Endothelial cell of umbilical vein (primary cell): Measurements from ENCODE around the gene CNPY1. TPM values are rescaled to one million over a fixed set of nuclear protein-coding genes. Genes with fewer than 3 reads are reported as not detected.

ENCODE experiments used
- BruUV-seq: library from RNA; stranded (reverse); fragments of 400-500 nt; replicated peaks from 2 replicates; lab custom pipeline; 2021; lab: Mats Ljungman, UMichigan
- CTCF ChIA-PET: fragments of 300-600, 350-600 bp; sonication (Branson Sonifier 250); formaldehyde crosslinking; loops from one replicate; lab custom pipeline; 2021; ENCODE audit warnings: antibody characterized with exemption, inconsistent platforms; lab: Charles Lee
- POLR2A ChIA-PET: fragments of 300-600, 350-600 bp; sonication (Branson Sonifier 250); formaldehyde crosslinking; loops from one replicate; lab custom pipeline; 2021; ENCODE audit warnings: antibody characterized with exemption, inconsistent platforms; lab: Charles Lee
- DNase-seq: peaks from one replicate; pipeline ENCODE4 v3.0.0-alpha.2; 2011; ENCODE audit warnings: low read depth, low spot score
- FAIRE-seq: peaks from 2 replicates; lab custom pipeline; 2011; peaks lifted over from hg19 to GRCh38; lab: Jason Lieb, UNC
- H2AFZ ChIP-seq: 2 replicates; pipeline ENCODE4 v1.6.0; 2012; ENCODE audit warnings: low read depth, low read length, control low read depth, inconsistent platforms
- H3K27ac ChIP-seq: 2 replicates; pipeline ENCODE4 v1.5.1; 2011; ENCODE audit warnings: low read depth, mild to moderate bottlenecking, control low read depth, low read length, moderate library complexity; ENCODE audit not compliant: insufficient read depth
- H3K27me3 ChIP-seq, 2 experiments: 2 replicates each; pipeline versions ENCODE4 v1.6.0 to v1.6.1; 2011; ENCODE audit warnings: low read length in 2 of 2, mixed read lengths in 1 of 2; ENCODE audit not compliant: control insufficient read depth in 2 of 2, insufficient read depth in 2 of 2
- H3K36me3 ChIP-seq, 2 experiments: 2 replicates in 1 of 2; 3 replicates in 1 of 2; pipeline ENCODE4 v1.5.1; 2011; ENCODE audit warnings: low read length in 2 of 2, mild to moderate bottlenecking in 1 of 2, moderate library complexity in 1 of 2; ENCODE audit not compliant: control insufficient read depth in 2 of 2, insufficient read depth in 2 of 2; ENCODE audit errors: extremely low read depth in 1 of 2
- H3K4me1 ChIP-seq: 3 replicates; pipeline ENCODE4 v1.5.1; 2011; ENCODE audit warnings: mild to moderate bottlenecking, low read length; ENCODE audit not compliant: control insufficient read depth, insufficient read depth; ENCODE audit errors: extremely low read depth
- H3K4me2 ChIP-seq: 2 replicates; pipeline ENCODE4 v1.6.1; 2011; ENCODE audit warnings: low read length, control low read depth, mixed read lengths; ENCODE audit not compliant: insufficient read depth
- H3K4me3 ChIP-seq, 3 experiments: fragments of 200-600 bp in 1 of 3; sonication (generic), shearing (Covaris generic) in 1 of 3; replicated peaks in 1 of 3; 2 replicates each; pipeline ENCODE4 v1.5.1; 2011 to 2016; ENCODE audit warnings: control low read depth in 3 of 3, low read length in 3 of 3, mild to moderate bottlenecking in 2 of 3, inconsistent platforms in 1 of 3, low read depth in 1 of 3, moderate library complexity in 1 of 3; ENCODE audit not compliant: insufficient read depth in 1 of 3
- H3K79me2 ChIP-seq: 2 replicates; pipeline ENCODE4 v1.6.0; 2012; ENCODE audit warnings: low read length, inconsistent platforms; ENCODE audit not compliant: control insufficient read depth, insufficient read depth
- H3K9ac ChIP-seq: replicated peaks from 2 replicates; pipeline ENCODE3; 2011; ENCODE audit warnings: low read length, control low read depth; ENCODE audit not compliant: insufficient read depth; ENCODE audit errors: extremely low read depth
- H3K9me1 ChIP-seq: replicated peaks from 3 replicates; pipeline ENCODE4 v1.6.0; 2011; ENCODE audit warnings: mild to moderate bottlenecking, low read length; ENCODE audit not compliant: control insufficient read depth, insufficient read depth; ENCODE audit errors: extremely low read depth
- H3K9me3 ChIP-seq: replicated peaks from 2 replicates; pipeline ENCODE4 v1.5.1; 2012; ENCODE audit warnings: low read length, inconsistent platforms; ENCODE audit not compliant: control insufficient read depth, insufficient read depth
- H4K20me1 ChIP-seq: replicated peaks from 2 replicates; pipeline ENCODE3; 2011; ENCODE audit warnings: mild to moderate bottlenecking, low read length; ENCODE audit not compliant: control insufficient read depth, insufficient read depth; ENCODE audit errors: extremely low read depth
- EZH2 ChIP-seq: IDR thresholded peaks from 2 replicates; pipeline ENCODE4 v1.6.1; 2012; ENCODE audit warnings: borderline replicate concordance, low read depth, mild to moderate bottlenecking, moderate library complexity, low read length, inconsistent platforms; ENCODE audit not compliant: severe bottlenecking
- FOS ChIP-seq: IDR thresholded peaks from 2 replicates; pipeline ENCODE4 v1.6.1; 2011; ENCODE audit warnings: mild to moderate bottlenecking, low read length, moderate library complexity, borderline replicate concordance; ENCODE audit not compliant: insufficient read depth
- GATA2 ChIP-seq: IDR thresholded peaks from 2 replicates; pipeline ENCODE4 v1.7.0; 2011; ENCODE audit warnings: low read depth, mild to moderate bottlenecking, moderate library complexity, mixed read lengths, low read length; ENCODE audit not compliant: insufficient read length, insufficient read depth
- JUN ChIP-seq: IDR thresholded peaks from 2 replicates; pipeline ENCODE4 v1.6.1; 2011; ENCODE audit warnings: borderline replicate concordance, low read depth; ENCODE audit not compliant: insufficient read length, insufficient read depth
- MYC ChIP-seq: IDR thresholded peaks from one replicate; pipeline ENCODE4 v1.6.1; 2011; ENCODE audit warnings: mild to moderate bottlenecking, low read depth, low read length
- POLR2A ChIP-seq: IDR thresholded peaks from 2 replicates; pipeline ENCODE4 v1.6.1; 2012; ENCODE audit warnings: low read depth, mild to moderate bottlenecking, control low read depth, low read length
- POLR2AphosphoS5 ChIP-seq: IDR thresholded peaks from 2 replicates; pipeline ENCODE4 v1.6.1; 2012; ENCODE audit warnings: low read depth, mild to moderate bottlenecking, control low read depth, low read length, moderate library complexity; ENCODE audit not compliant: insufficient read depth
- dilution Hi-C: fragments of 300-500 bp; cut with MboI; formaldehyde crosslinking; loops from one replicate; pipeline ENCODE4 v1.15.0; 2019; ENCODE audit warnings: low sequenced_read_pairs; ENCODE audit not compliant: extremely low pct_ligation_motif_present
- intact Hi-C: fragments of 100-400 bp; cut with micrococcal nuclease; formaldehyde crosslinking; loops from one replicate; pipeline ENCODE4 v1.10.0; 2022
- polyA plus RNA-seq, 4 experiments: library from polyadenylated mRNA; depleted of rRNA in 3 of 4; stranded (reverse) in 3 of 4; unstranded in 1 of 4; fragments of >200 nt; gene quantifications; 2 replicates each; pipeline versions ENCODE4 v1.2.1 to v1.2.3, GENCODE V29; 2011 to 2012; ENCODE audit warnings: missing spikeins in 1 of 4
- total RNA-seq: library from RNA; stranded (reverse); gene quantifications from 2 replicates; pipeline ENCODE4 v1.2.3, GENCODE V29; 2021
- TF ChIP-seq, protein P1 (sequence below), 2 donors: IDR thresholded peaks; 1 replicate in 1 of 2; 2 replicates in 1 of 2; pipeline ENCODE4 v1.5.1; 2011; ENCODE audit warnings: low read length in 2 of 2, mild to moderate bottlenecking in 2 of 2, moderate library complexity in 2 of 2, control low read depth in 1 of 2, inconsistent platforms in 1 of 2, low read depth in 1 of 2; ENCODE audit not compliant: insufficient read depth in 1 of 2; ENCODE audit errors: extremely low read depth in 1 of 2
- TF ChIP-seq, protein P2 (sequence below): IDR thresholded peaks from 2 replicates; pipeline ENCODE4 v1.6.1; 2011; ENCODE audit not compliant: insufficient read depth, insufficient read length

CNPY1 gene
- total and polyA plus RNA-seq, 2 donors (not counting 3 experiments of a cell fraction or from before 2014, with no cell fraction given) = not detected

DNA sequence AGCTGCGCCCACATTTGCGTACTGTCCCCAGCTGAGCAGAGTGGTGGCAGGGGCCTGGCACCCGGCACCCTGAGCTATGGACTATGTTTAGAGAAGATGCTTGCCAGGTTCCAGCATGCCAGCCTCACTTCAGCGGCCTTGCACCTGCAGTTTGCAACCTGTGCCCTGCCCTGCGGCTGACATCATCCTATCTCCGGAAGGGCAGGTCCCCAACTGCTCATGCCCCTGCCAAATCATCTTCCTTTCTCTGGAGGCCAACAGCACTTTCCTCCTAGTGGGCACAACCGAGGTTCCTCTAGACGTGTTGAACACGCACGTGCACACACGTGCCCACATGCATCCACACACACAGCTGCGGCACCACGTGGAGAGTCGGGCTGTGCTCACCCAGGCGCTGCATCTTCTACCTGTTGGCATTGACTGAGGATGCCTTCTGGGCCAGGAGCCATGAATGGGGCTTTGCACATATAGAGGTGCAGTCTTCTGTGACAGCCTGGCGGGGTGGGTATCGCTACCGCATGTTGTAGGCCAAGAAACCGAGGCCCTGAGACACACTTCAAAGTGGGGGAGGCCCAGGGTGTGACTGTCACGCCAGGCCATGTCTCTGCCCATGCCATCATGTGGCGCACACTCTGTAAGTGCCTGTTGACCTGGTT lies 24.5 kb downstream of the CNPY1 start:
- H3K4me1 ChIP-seq = no peaks in the 10 kb centered on the region
- H3K27ac ChIP-seq = no peak overlapping the region
- no peaks in the 10 kb centered on the region for H4K20me1 ChIP-seq
- H3K9ac ChIP-seq = no peak overlapping the region
- no peaks in the 10 kb centered on the region for H3K79me2 ChIP-seq
- BruUV-seq = no TSS peak
- no peaks in the 10 kb centered on the region for H3K36me3 ChIP-seq
- no peak overlapping the region for H3K4me2 ChIP-seq
- H3K9me3 ChIP-seq = no peaks in the 10 kb centered on the region
- DNase-seq = no peak
- dilution Hi-C loops = no loop called here
- no peak for FAIRE-seq
- ChIA-PET CTCF (no interaction called here), POLR2A (no interaction called here)
- H2AFZ ChIP-seq = no peak overlapping the region
- no peak overlapping the region for H3K4me3 ChIP-seq
- TF ChIP-seq GATA2 = no peak
- TF ChIP-seq FOS = no peak
- no peaks in the 10 kb centered on the region for H3K27me3 ChIP-seq
- no peaks in the 10 kb centered on the region for H3K9me1 ChIP-seq
- intact Hi-C loops = no loop called here

DNA sequence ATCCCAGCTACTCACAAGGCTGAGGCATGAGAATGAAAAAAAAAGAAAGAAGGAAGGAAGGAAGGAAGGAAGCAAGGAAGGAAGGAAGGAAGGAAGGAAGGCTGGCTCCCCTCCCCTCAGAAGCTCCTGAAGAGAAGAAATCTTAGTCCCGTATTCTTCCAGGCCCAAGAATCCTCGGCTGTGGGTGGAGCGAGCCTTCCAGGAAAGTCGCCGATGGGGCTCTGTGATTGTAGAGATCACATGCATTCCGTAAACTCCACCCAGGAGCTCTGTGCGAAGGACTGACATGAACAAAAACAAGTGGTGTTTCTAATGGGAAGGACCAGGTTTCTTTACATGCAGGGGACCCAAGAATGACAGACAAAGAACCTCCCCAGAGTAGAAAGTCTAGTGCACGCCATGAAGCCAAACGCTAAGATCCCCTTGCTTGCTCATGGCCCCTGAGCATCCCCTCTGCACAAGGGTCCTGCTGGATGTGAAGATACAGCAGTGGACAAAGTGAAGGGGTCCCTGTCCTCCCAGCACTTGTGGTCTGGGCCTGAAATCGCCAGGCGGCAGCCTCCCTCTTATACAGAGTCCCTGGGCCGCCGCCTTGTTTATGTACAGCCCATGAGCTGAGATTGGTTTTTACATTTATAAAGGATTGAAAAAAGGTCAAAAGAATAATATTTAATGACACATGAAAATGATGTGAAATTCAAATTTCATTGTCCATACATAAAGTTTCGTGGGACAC lies 25.2 kb downstream of the CNPY1 start:
- no peak overlapping the region for H3K4me3 ChIP-seq
- intact Hi-C loops = no loop called here
- no peaks in the 10 kb centered on the region for H4K20me1 ChIP-seq
- no peak overlapping the region for H3K9ac ChIP-seq
- no peak overlapping the region for H3K4me2 ChIP-seq
- DNase-seq (no peak), FAIRE-seq (no peak)
- no peaks in the 10 kb centered on the region for H3K9me1 ChIP-seq
- no peaks in the 10 kb centered on the region for H3K79me2 ChIP-seq
- dilution Hi-C loops = no loop called here
- TF ChIP-seq, protein P1, sequence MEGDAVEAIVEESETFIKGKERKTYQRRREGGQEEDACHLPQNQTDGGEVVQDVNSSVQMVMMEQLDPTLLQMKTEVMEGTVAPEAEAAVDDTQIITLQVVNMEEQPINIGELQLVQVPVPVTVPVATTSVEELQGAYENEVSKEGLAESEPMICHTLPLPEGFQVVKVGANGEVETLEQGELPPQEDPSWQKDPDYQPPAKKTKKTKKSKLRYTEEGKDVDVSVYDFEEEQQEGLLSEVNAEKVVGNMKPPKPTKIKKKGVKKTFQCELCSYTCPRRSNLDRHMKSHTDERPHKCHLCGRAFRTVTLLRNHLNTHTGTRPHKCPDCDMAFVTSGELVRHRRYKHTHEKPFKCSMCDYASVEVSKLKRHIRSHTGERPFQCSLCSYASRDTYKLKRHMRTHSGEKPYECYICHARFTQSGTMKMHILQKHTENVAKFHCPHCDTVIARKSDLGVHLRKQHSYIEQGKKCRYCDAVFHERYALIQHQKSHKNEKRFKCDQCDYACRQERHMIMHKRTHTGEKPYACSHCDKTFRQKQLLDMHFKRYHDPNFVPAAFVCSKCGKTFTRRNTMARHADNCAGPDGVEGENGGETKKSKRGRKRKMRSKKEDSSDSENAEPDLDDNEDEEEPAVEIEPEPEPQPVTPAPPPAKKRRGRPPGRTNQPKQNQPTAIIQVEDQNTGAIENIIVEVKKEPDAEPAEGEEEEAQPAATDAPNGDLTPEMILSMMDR (IDR thresholded peaks at IDR 0.05; ENCODE audit: extremely low read depth in 1 of 2, insufficient read depth in 1 of 2, low read depth in 1 of 2, low read length in 2 of 2) = no peak
- TF ChIP-seq MYC = no peak
- TF ChIP-seq EZH2 = no peak
- no peak for TF ChIP-seq POLR2AphosphoS5
- TF ChIP-seq, protein P2, sequence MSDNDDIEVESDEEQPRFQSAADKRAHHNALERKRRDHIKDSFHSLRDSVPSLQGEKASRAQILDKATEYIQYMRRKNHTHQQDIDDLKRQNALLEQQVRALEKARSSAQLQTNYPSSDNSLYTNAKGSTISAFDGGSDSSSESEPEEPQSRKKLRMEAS = no peak
- no peak for TF ChIP-seq POLR2A
- TF ChIP-seq JUN = no peak
- TF ChIP-seq GATA2 = no peak
- TF ChIP-seq FOS = no peak
- no TSS peak for BruUV-seq
- no peak overlapping the region for H2AFZ ChIP-seq
- no peak overlapping the region for H3K27ac ChIP-seq
- no peaks in the 10 kb centered on the region for H3K27me3 ChIP-seq
- POLR2A ChIA-PET = no interaction called here
- CTCF ChIA-PET = no interaction called here
- H3K4me1 ChIP-seq = no peaks in the 10 kb centered on the region
- no peaks in the 10 kb centered on the region for H3K9me3 ChIP-seq
- no peaks in the 10 kb centered on the region for H3K36me3 ChIP-seq
